Superior temporal gyrus (tissue), 1 donor: Measurements from ENCODE around the gene CTIF.
A peak's percentile ranks its signal among the peaks of the same experiment; 100 is the strongest.

Experiments used
- DNase-seq: peaks from one replicate; pipeline ENCODE4 v3.0.0-alpha.2; 2016; ENCODE audit errors: extremely low spot score

The CTIF gene

GRCh38 chr18:48575301-48575657, 36.4 kb downstream of the CTIF start:
- peak; percentile 68 for DNase-seq

- DNase-seq, result peak; percentile 90
Measured at GRCh38 chr18:48575658-48576456, 37.0 kb downstream of the CTIF start.

GRCh38 chr18:48576457-48576771, 37.6 kb downstream of the CTIF start:
- DNase-seq, result no peak

GRCh38 chr18:48577478-48578190, 38.8 kb downstream of the CTIF start:
- DNase-seq, result no peak

GRCh38 chr18:48578289-48578688, 39.5 kb downstream of the CTIF start:
- DNase-seq, result no peak

GRCh38 chr18:48580066-48580465, 41.2 kb downstream of the CTIF start:
- no peak for DNase-seq

GRCh38 chr18:48580782-48581181, 42.0 kb downstream of the CTIF start:
- DNase-seq, result peak; percentile 53

- DNase-seq, result no peak
Measured at GRCh38 chr18:48581206-48581605, 42.4 kb downstream of the CTIF start.

- no peak for DNase-seq
Measured at GRCh38 chr18:48581941-48582340, 43.1 kb downstream of the CTIF start.

GRCh38 chr18:48582946-48583345, 44.1 kb downstream of the CTIF start:
- no peak for DNase-seq

GRCh38 chr18:48583573-48583972, 44.7 kb downstream of the CTIF start:
- no peak for DNase-seq

- DNase-seq, result peak; percentile 92
Measured at GRCh38 chr18:48589797-48590519, 51.1 kb downstream of the CTIF start.

GRCh38 chr18:48590678-48591077, 51.8 kb downstream of the CTIF start:
- DNase-seq, result no peak

GRCh38 chr18:48592540-48593171, 53.8 kb downstream of the CTIF start:
- peak; percentile 63 for DNase-seq

GRCh38 chr18:48594471-48595094, 55.8 kb downstream of the CTIF start:
- no peak for DNase-seq

GRCh38 chr18:48595703-48596218, 56.9 kb downstream of the CTIF start:
- DNase-seq, result no peak

GRCh38 chr18:48597110-48597509, 58.3 kb downstream of the CTIF start:
- DNase-seq, result no peak

- no peak for DNase-seq
Measured at GRCh38 chr18:48597671-48598070, 58.8 kb downstream of the CTIF start.

- DNase-seq, result no peak
Measured at GRCh38 chr18:48599391-48599790, 60.6 kb downstream of the CTIF start.

GRCh38 chr18:48600046-48600445, 61.2 kb downstream of the CTIF start:
- DNase-seq, result no peak

GRCh38 chr18:48600456-48601090, 61.7 kb downstream of the CTIF start:
- DNase-seq, result no peak
